Peyer's patch (tissue), 4 donors: ENCODE results near the gene GDPD5.

Experiments
- POLR2A ChIP-seq, 2 donors: fragments of 450-650 bp; IDR thresholded peaks; one replicate each; pipeline ENCODE4 v1.5.1; 2017; ENCODE audit warnings: antibody characterized with exemption in 2 of 2, mild to moderate bottlenecking in 2 of 2, moderate library complexity in 2 of 2
- TF ChIP-seq, protein P1 (sequence below), 6 experiments: fragments of 450-650 bp in 4 of 6; fragments of 200-600 bp in 2 of 6; sonication (generic) in 1 of 6; IDR thresholded peaks; one replicate each; pipeline ENCODE4 v1.5.1; 2017 to 2019; ENCODE audit warnings: antibody characterized with exemption in 6 of 6, mild to moderate bottlenecking in 3 of 6, moderate library complexity in 1 of 6

DNA sequence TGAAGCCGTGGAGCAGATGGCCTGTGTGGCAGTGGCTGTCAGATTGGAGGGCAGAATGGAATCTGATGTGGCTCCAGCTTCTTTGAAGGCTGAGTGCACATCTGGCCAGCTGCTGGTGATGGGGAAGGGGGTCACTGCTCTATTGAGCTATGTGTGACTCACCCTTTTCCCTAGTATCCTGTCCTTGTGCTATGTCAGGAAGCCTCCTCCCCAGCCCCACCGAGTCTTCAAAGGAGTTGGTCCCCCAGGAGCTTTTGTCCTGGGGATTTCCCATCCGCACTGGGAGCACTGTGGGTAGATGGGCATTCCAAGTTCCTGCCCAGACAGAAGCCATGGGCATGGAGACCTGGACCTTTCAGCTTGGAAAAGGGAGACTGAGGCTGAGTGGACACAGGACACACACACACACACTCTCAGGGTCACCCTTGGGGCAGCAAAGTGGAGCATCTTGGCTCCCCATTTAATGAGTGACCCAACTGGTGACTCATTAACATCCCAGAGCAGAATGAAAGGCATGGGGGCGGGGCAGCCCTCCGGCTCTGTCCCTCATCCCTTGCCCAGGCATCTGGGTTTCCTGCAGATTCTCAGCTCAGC, 39.6 kb upstream of the GDPD5 start:
- TF ChIP-seq, protein P1, sequence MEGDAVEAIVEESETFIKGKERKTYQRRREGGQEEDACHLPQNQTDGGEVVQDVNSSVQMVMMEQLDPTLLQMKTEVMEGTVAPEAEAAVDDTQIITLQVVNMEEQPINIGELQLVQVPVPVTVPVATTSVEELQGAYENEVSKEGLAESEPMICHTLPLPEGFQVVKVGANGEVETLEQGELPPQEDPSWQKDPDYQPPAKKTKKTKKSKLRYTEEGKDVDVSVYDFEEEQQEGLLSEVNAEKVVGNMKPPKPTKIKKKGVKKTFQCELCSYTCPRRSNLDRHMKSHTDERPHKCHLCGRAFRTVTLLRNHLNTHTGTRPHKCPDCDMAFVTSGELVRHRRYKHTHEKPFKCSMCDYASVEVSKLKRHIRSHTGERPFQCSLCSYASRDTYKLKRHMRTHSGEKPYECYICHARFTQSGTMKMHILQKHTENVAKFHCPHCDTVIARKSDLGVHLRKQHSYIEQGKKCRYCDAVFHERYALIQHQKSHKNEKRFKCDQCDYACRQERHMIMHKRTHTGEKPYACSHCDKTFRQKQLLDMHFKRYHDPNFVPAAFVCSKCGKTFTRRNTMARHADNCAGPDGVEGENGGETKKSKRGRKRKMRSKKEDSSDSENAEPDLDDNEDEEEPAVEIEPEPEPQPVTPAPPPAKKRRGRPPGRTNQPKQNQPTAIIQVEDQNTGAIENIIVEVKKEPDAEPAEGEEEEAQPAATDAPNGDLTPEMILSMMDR (IDR thresholded peaks at IDR 0.05), result no peak
- TF ChIP-seq POLR2A (IDR thresholded peaks at IDR 0.05), result no peak
